Mammary epithelial cell (primary cell): Measurements from ENCODE around the gene TNFRSF11A.

Experiments used
- EZH2 ChIP-seq: IDR thresholded peaks from 2 replicates; pipeline ENCODE4 v1.6.1; 2012; ENCODE audit warnings: low read length, inconsistent platforms, borderline replicate concordance
- TF ChIP-seq, protein P1 (sequence below), 2 donors: IDR thresholded peaks in 1 of 2; conservative IDR thresholded peaks in 1 of 2; 2 replicates each; pipeline ENCODE4 v1.5.1; 2011 to 2012; ENCODE audit warnings: inconsistent platforms in 2 of 2, low read length in 2 of 2, mild to moderate bottlenecking in 2 of 2, control low read depth in 1 of 2, low read depth in 1 of 2; ENCODE audit not compliant: insufficient read depth in 1 of 2; ENCODE audit errors: extremely low read depth in 1 of 2

DNA sequence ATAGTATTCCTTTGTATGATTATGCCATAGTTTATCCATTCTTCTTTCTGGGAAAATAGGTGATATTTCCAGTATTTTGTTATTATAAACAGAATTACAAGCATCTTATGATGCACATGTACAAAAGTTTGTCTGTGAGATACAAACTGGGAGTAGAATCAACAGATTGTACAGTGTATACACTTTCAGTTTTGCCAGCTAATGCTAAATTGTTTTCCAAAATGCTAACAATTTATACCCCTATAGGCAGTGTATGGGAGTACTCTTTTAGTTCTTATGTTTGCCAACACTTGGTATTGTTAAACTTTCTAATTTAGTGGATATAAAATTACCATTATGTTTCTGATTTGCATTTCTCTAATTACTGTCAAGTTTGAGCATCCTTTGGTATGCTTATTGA lies 31.0 kb upstream of the TNFRSF11A start:
- TF ChIP-seq, protein P1, sequence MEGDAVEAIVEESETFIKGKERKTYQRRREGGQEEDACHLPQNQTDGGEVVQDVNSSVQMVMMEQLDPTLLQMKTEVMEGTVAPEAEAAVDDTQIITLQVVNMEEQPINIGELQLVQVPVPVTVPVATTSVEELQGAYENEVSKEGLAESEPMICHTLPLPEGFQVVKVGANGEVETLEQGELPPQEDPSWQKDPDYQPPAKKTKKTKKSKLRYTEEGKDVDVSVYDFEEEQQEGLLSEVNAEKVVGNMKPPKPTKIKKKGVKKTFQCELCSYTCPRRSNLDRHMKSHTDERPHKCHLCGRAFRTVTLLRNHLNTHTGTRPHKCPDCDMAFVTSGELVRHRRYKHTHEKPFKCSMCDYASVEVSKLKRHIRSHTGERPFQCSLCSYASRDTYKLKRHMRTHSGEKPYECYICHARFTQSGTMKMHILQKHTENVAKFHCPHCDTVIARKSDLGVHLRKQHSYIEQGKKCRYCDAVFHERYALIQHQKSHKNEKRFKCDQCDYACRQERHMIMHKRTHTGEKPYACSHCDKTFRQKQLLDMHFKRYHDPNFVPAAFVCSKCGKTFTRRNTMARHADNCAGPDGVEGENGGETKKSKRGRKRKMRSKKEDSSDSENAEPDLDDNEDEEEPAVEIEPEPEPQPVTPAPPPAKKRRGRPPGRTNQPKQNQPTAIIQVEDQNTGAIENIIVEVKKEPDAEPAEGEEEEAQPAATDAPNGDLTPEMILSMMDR (conservative IDR thresholded peaks at IDR 0.05 in 1 of 2, IDR thresholded peaks at IDR 0.05 in 1 of 2; ENCODE audit: extremely low read depth in 1 of 2, insufficient read depth in 1 of 2, low read depth in 1 of 2, low read length in 2 of 2): no peak
- TF ChIP-seq EZH2: no peak
